H9 (cell line): Measurements from ENCODE around the gene TGDS. TPM values are rescaled to one million over a fixed set of nuclear protein-coding genes. Genes with fewer than 3 reads are reported as not detected.

Experiments
- DNase-seq: peaks from one replicate; pipeline ENCODE4 v3.0.0-alpha.2; 2017
- H2AFZ ChIP-seq: one replicate; pipeline ENCODE4 v1.6.1; 2013; ENCODE audit warnings: mild to moderate bottlenecking, low read length, control low read depth, moderate library complexity
- H2AK5ac ChIP-seq: 2 replicates; pipeline ENCODE4 v1.6.1; 2013; ENCODE audit warnings: low read length, control low read depth, mixed read lengths; ENCODE audit not compliant: insufficient read length
- H2BK120ac ChIP-seq: one replicate; pipeline ENCODE4 v1.6.1; 2013; ENCODE audit warnings: low read depth, mild to moderate bottlenecking, low read length, control low read depth, inconsistent platforms; ENCODE audit not compliant: poor library complexity, severe bottlenecking
- H2BK12ac ChIP-seq: 2 replicates; pipeline ENCODE4 v1.6.1; 2013; ENCODE audit warnings: low read length, control low read depth, mixed read lengths, low read depth; ENCODE audit not compliant: insufficient read length
- H2BK15ac ChIP-seq: 2 replicates; pipeline ENCODE4 v1.6.1; 2013; ENCODE audit warnings: low read depth, low read length, control low read depth
- H2BK20ac ChIP-seq: one replicate; pipeline ENCODE4 v1.6.1; 2013; ENCODE audit warnings: low read depth, mild to moderate bottlenecking, low read length, control low read depth, inconsistent platforms; ENCODE audit not compliant: poor library complexity, severe bottlenecking
- H2BK5ac ChIP-seq: 2 replicates; pipeline ENCODE4 v1.6.1; 2013; ENCODE audit warnings: low read length, control low read depth, mixed read lengths; ENCODE audit not compliant: insufficient read length
- H3K14ac ChIP-seq: 2 replicates; pipeline ENCODE4 v1.6.1; 2013; ENCODE audit warnings: low read length, control low read depth; ENCODE audit not compliant: insufficient read depth
- H3K18ac ChIP-seq: 2 replicates; pipeline ENCODE4 v1.6.1; 2013; ENCODE audit warnings: low read depth, mild to moderate bottlenecking, mixed read lengths, low read length, control low read depth; ENCODE audit not compliant: insufficient read length
- H3K23ac ChIP-seq: 2 replicates; pipeline ENCODE4 v1.6.1; 2013; ENCODE audit warnings: low read length, control low read depth, mixed read lengths, low read depth; ENCODE audit not compliant: insufficient read length
- H3K23me2 ChIP-seq: 2 replicates; pipeline ENCODE4 v1.6.1; 2013; ENCODE audit warnings: low read depth, mild to moderate bottlenecking, mixed read lengths, low read length, control low read depth; ENCODE audit not compliant: insufficient read length, poor library complexity, severe bottlenecking
- H3K27ac ChIP-seq: 2 replicates; pipeline ENCODE4 v1.5.1; 2013; ENCODE audit warnings: low read length, control low read depth, mixed read lengths, low read depth; ENCODE audit not compliant: insufficient read length
- H3K27me3 ChIP-seq: 2 replicates; pipeline ENCODE4 v1.6.1; 2013; ENCODE audit warnings: low read length, control low read depth, inconsistent platforms; ENCODE audit not compliant: insufficient read depth
- H3K4ac ChIP-seq: 2 replicates; pipeline ENCODE4 v1.6.1; 2013; ENCODE audit warnings: low read depth, mild to moderate bottlenecking, control low read depth, inconsistent platforms, low read length, moderate library complexity
- H3K4me1 ChIP-seq: 2 replicates; pipeline ENCODE4 v1.6.1; 2013; ENCODE audit warnings: low read length, control low read depth, inconsistent platforms; ENCODE audit not compliant: insufficient read depth
- H3K4me2 ChIP-seq: 2 replicates; pipeline ENCODE4 v1.6.1; 2013; ENCODE audit warnings: low read length, control low read depth, mixed read lengths; ENCODE audit not compliant: insufficient read length, insufficient read depth
- H3K56ac ChIP-seq: 2 replicates; pipeline ENCODE4 v1.6.1; 2013; ENCODE audit warnings: low read depth, mild to moderate bottlenecking, mixed read lengths, low read length, control low read depth; ENCODE audit not compliant: insufficient read length
- H3K79me1 ChIP-seq: 2 replicates; pipeline ENCODE4 v1.6.1; 2013; ENCODE audit warnings: low read depth, mild to moderate bottlenecking, moderate library complexity, low read length, control low read depth, inconsistent platforms; ENCODE audit not compliant: insufficient read depth, poor library complexity, severe bottlenecking
- H3K79me2 ChIP-seq: 2 replicates; pipeline ENCODE4 v1.6.1; 2013; ENCODE audit warnings: low read length, control low read depth, inconsistent platforms; ENCODE audit not compliant: insufficient read depth
- H3K9ac ChIP-seq: 2 replicates; pipeline ENCODE4 v1.6.1; 2013; ENCODE audit warnings: low read length, control low read depth, mixed read lengths; ENCODE audit not compliant: insufficient read length; ENCODE audit errors: extremely low read depth
- H3K9me3 ChIP-seq: one replicate; pipeline ENCODE4 v1.6.1; 2013; ENCODE audit warnings: low read depth, low read length, inconsistent platforms; ENCODE audit not compliant: control insufficient read depth
- H3T11ph ChIP-seq: one replicate; pipeline ENCODE4 v1.6.1; 2013; ENCODE audit warnings: mild to moderate bottlenecking, low read length, control low read depth, inconsistent platforms
- H4K20me1 ChIP-seq: one replicate; pipeline ENCODE4 v1.6.1; 2013; ENCODE audit not compliant: control insufficient read depth, insufficient read length, insufficient read depth
- H4K5ac ChIP-seq: 2 replicates; pipeline ENCODE4 v1.6.1; 2013; ENCODE audit warnings: low read depth, mild to moderate bottlenecking, mixed read lengths, low read length, control low read depth; ENCODE audit not compliant: insufficient read length
- H4K8ac ChIP-seq: replicated peaks from 2 replicates; pipeline ENCODE4 v1.6.1; 2013; ENCODE audit warnings: low read length, control low read depth, mixed read lengths, low read depth; ENCODE audit not compliant: insufficient read length
- H4K91ac ChIP-seq: 2 replicates; pipeline ENCODE4 v1.6.1; 2013; ENCODE audit warnings: low read depth, mild to moderate bottlenecking, moderate library complexity, mixed read lengths, low read length, control low read depth; ENCODE audit not compliant: insufficient read length
- H3K27ac Mint-ChIP-seq, 3 experiments: 2 replicates in 2 of 3; 3 replicates in 1 of 3; pipeline ENCODE4 v1.8.0; 2020 to 2021; ENCODE audit warnings: mixed read lengths in 3 of 3, mild to moderate bottlenecking in 1 of 3, moderate library complexity in 1 of 3
- H3K27me3 Mint-ChIP-seq: 2 replicates; pipeline ENCODE4 v1.8.0; 2021; ENCODE audit warnings: low read depth, mild to moderate bottlenecking, moderate library complexity, mixed read lengths
- H3K36me3 Mint-ChIP-seq, 3 experiments: 2 replicates in 2 of 3; 3 replicates in 1 of 3; pipeline ENCODE4 v1.8.0; 2020 to 2021; ENCODE audit warnings: low read depth in 3 of 3, mixed read lengths in 3 of 3; ENCODE audit not compliant: insufficient read depth in 1 of 3
- H3K4me1 Mint-ChIP-seq, 2 experiments: 2 replicates each; pipeline ENCODE4 v1.8.0; 2020; ENCODE audit warnings: mixed read lengths in 2 of 2
- H3K4me3 Mint-ChIP-seq, 2 experiments: 2 replicates in 1 of 2; 3 replicates in 1 of 2; pipeline ENCODE4 v1.8.0; 2020 to 2021; ENCODE audit warnings: mild to moderate bottlenecking in 2 of 2, mixed read lengths in 2 of 2, moderate library complexity in 1 of 2
- H3K9me3 Mint-ChIP-seq, 2 experiments: 2 replicates in 1 of 2; 3 replicates in 1 of 2; pipeline ENCODE4 v1.8.0; 2020; ENCODE audit warnings: mild to moderate bottlenecking in 2 of 2, mixed read lengths in 2 of 2, moderate library complexity in 1 of 2
- WGBS: extraction: QIAGEN DNeasy Blood & Tissue Kit; methylation state at CpG from one replicate; pipeline ENCODE4 v1.1.7; 2013; ENCODE audit warnings: missing lambda C conversion rate, low lambda C conversion rate, mixed read lengths; ENCODE audit not compliant: insufficient read length; ENCODE audit errors: extremely low coverage; 5-methylcytosine and 5-hydroxymethylcytosine counted together
- total RNA-seq: library from RNA; stranded (reverse); gene quantifications from 2 replicates; pipeline ENCODE4 v1.2.1, GENCODE V29; 2021
- TF ChIP-seq, protein P1 (sequence below): fragments of 200-600 bp; sonication (generic); conservative IDR thresholded peaks from 3 replicates; pipeline ENCODE4 v1.8.0; 2021; ENCODE audit warnings: antibody characterized with exemption, mild to moderate bottlenecking

The TGDS gene
- total RNA-seq, 1 experiment from 2014 or later = 13.9 TPM

DNA sequence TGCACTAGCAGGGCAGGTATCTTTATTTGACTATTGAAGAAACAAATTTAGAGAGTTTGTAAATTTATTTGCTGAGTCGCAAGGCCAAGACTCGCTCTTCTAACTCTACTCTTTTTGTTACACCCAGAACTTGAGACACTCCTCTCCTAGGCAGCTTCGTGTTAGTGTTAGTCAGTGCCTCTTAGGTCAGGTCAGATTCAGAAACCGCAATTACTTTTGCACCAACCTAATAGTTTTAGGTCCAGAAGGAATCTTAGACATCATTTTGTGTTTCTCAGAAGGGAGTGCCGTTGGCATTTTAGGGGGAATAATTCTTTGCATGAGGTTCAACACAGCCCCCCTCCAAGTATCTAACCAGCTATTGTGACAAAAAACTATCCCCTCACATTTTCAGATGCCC is 14.5 kb upstream of the TGDS start:
- Histone ChIP-seq H3K4ac (no peak overlapping the region), H3K4me2 (no peak overlapping the region), H3K79me2 (no peaks in the 10 kb centered on the region), H2AK5ac (no peak overlapping the region), H3K4me1 (no peaks in the 10 kb centered on the region), H4K20me1 (no peaks in the 10 kb centered on the region), H2BK5ac (no peak overlapping the region), H2BK120ac (no peak overlapping the region), H3K56ac (no peak overlapping the region), H2AFZ (no peak overlapping the region), H2BK15ac (no peak overlapping the region), H4K91ac (no peak overlapping the region), H3K14ac (no peak overlapping the region), H3K9ac (no peak overlapping the region), H3K18ac (no peak overlapping the region), H3K9me3 (no peaks in the 10 kb centered on the region), H3T11ph (no peak overlapping the region), H4K8ac (no peak overlapping the region), H3K27me3 (no peaks in the 10 kb centered on the region), H3K79me1 (no peaks in the 10 kb centered on the region), H2BK20ac (no peak overlapping the region), H3K23me2 (no peaks in the 10 kb centered on the region), H4K5ac (no peak overlapping the region), H3K23ac (no peak overlapping the region), H2BK12ac (no peak overlapping the region), H3K27ac (no peak overlapping the region)
- TF ChIP-seq, protein P1, sequence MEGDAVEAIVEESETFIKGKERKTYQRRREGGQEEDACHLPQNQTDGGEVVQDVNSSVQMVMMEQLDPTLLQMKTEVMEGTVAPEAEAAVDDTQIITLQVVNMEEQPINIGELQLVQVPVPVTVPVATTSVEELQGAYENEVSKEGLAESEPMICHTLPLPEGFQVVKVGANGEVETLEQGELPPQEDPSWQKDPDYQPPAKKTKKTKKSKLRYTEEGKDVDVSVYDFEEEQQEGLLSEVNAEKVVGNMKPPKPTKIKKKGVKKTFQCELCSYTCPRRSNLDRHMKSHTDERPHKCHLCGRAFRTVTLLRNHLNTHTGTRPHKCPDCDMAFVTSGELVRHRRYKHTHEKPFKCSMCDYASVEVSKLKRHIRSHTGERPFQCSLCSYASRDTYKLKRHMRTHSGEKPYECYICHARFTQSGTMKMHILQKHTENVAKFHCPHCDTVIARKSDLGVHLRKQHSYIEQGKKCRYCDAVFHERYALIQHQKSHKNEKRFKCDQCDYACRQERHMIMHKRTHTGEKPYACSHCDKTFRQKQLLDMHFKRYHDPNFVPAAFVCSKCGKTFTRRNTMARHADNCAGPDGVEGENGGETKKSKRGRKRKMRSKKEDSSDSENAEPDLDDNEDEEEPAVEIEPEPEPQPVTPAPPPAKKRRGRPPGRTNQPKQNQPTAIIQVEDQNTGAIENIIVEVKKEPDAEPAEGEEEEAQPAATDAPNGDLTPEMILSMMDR = no peak
- H3K4me1 Mint-ChIP-seq = peaks cover 2 to 3% of the 10 kb centered on the region in 2 experiments; a peak in 2 of 4 replicates
- H3K4me3 Mint-ChIP-seq = no peak overlapping the region
- no peaks in the 10 kb centered on the region for H3K9me3 Mint-ChIP-seq
- no peak for DNase-seq
- H3K27ac Mint-ChIP-seq = no peak overlapping the region; a peak in 1 of 7 replicates
- peaks cover 15 to 52% (median 45%) of the 10 kb centered on the region in 3 experiments; a peak in 6 of 7 replicates for H3K36me3 Mint-ChIP-seq
- no peaks in the 10 kb centered on the region for H3K27me3 Mint-ChIP-seq
- no CpG with 5 or more reads among the region's 5 CpGs for WGBS
